ENCODE data around the gene UBXN7. TPM values are rescaled to one million over a fixed set of nuclear protein-coding genes. Genes with fewer than 3 reads are reported as not detected.

Gene UBXN7
- total and polyA plus RNA-seq, 9 of the 15 experiments (the other 6 are each of a cell fraction or from before 2014, with no cell fraction given), result 3.5 to 44.6 (median 13.4) TPM

DNA sequence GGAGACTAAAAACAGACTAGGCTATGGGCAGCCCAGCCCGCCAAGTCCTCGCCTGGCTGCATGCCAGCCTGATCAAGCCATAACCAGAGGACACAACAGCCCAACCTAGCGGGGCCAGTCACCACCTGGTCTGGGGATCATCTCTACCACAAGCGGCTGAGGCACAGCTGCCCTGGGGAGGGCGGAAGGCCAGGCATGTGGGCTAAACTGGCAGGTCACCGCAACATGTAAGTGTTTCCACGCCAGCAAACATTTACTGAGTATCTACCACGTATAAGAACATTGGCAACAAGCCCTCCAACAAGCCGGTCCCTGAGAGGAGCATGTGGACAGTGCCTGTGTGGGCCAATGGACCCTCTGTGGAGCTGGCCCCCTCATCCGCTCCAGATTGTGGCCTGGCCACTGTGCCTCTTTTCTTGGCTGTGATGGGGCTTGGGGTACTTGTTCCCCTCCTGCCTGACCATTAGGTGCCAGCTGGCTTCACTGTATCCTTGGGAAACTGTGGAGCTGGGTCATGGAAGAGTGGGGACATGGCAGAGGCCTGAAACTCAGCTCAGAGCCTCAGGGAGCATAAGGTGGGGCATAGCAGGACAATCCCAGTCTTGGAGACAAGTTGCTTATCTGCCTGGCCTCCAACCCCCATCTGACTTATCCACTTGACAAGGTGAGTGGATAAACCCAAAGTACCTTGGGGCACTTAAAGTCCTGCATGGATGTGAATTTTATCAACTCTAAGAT is 9.0 kb downstream of the UBXN7 start (continued):
- TF ChIP-seq, protein P1, sequence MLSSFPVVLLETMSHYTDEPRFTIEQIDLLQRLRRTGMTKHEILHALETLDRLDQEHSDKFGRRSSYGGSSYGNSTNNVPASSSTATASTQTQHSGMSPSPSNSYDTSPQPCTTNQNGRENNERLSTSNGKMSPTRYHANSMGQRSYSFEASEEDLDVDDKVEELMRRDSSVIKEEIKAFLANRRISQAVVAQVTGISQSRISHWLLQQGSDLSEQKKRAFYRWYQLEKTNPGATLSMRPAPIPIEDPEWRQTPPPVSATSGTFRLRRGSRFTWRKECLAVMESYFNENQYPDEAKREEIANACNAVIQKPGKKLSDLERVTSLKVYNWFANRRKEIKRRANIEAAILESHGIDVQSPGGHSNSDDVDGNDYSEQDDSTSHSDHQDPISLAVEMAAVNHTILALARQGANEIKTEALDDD (IDR thresholded peaks at IDR 0.05), result peak; percentile 65; the same call in 1 of the 2 replicates
- TF ChIP-seq KDM1A (IDR thresholded peaks at IDR 0.05) (no peak), ZFP1 (CRISPR knock-in tag; IDR thresholded peaks at IDR 0.05) (no peak), TRIM24 (IDR thresholded peaks at IDR 0.05) (no peak), HMG20B (CRISPR knock-in tag; IDR thresholded peaks at IDR 0.05) (no peak), POLR2AphosphoS5 (IDR thresholded peaks at IDR 0.05; ENCODE audit: control insufficient read depth, insufficient read depth, low read depth, low read length) (0 out of 2 replicates have a peak, but pooled peaks have one; percentile 13), RAD51 (IDR thresholded peaks at IDR 0.05; ENCODE audit: borderline replicate concordance, low read depth) (no peak), ZNF668 (CRISPR knock-in tag; IDR thresholded peaks at IDR 0.05) (no peak), L3MBTL2 (IDR thresholded peaks at IDR 0.05) (no peak), CC2D1A (IDR thresholded peaks at IDR 0.05) (no peak), SRSF3 (IDR thresholded peaks at IDR 0.05; ENCODE audit: insufficient read depth, low read length) (no peak)
- TF ChIP-seq, protein P2, sequence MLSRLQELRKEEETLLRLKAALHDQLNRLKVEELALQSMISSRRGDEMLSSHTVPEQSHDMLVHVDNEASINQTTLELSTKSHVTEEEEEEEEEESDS (CRISPR knock-in tag; IDR thresholded peaks at IDR 0.05), result no peak
- TF ChIP-seq, protein P3, sequence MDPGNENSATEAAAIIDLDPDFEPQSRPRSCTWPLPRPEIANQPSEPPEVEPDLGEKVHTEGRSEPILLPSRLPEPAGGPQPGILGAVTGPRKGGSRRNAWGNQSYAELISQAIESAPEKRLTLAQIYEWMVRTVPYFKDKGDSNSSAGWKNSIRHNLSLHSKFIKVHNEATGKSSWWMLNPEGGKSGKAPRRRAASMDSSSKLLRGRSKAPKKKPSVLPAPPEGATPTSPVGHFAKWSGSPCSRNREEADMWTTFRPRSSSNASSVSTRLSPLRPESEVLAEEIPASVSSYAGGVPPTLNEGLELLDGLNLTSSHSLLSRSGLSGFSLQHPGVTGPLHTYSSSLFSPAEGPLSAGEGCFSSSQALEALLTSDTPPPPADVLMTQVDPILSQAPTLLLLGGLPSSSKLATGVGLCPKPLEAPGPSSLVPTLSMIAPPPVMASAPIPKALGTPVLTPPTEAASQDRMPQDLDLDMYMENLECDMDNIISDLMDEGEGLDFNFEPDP (CRISPR knock-in tag; IDR thresholded peaks at IDR 0.05), result no peak
- TF ChIP-seq, protein P4, sequence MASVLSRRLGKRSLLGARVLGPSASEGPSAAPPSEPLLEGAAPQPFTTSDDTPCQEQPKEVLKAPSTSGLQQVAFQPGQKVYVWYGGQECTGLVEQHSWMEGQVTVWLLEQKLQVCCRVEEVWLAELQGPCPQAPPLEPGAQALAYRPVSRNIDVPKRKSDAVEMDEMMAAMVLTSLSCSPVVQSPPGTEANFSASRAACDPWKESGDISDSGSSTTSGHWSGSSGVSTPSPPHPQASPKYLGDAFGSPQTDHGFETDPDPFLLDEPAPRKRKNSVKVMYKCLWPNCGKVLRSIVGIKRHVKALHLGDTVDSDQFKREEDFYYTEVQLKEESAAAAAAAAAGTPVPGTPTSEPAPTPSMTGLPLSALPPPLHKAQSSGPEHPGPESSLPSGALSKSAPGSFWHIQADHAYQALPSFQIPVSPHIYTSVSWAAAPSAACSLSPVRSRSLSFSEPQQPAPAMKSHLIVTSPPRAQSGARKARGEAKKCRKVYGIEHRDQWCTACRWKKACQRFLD (CRISPR knock-in tag; IDR thresholded peaks at IDR 0.05), result no peak
- TF ChIP-seq, protein P5, sequence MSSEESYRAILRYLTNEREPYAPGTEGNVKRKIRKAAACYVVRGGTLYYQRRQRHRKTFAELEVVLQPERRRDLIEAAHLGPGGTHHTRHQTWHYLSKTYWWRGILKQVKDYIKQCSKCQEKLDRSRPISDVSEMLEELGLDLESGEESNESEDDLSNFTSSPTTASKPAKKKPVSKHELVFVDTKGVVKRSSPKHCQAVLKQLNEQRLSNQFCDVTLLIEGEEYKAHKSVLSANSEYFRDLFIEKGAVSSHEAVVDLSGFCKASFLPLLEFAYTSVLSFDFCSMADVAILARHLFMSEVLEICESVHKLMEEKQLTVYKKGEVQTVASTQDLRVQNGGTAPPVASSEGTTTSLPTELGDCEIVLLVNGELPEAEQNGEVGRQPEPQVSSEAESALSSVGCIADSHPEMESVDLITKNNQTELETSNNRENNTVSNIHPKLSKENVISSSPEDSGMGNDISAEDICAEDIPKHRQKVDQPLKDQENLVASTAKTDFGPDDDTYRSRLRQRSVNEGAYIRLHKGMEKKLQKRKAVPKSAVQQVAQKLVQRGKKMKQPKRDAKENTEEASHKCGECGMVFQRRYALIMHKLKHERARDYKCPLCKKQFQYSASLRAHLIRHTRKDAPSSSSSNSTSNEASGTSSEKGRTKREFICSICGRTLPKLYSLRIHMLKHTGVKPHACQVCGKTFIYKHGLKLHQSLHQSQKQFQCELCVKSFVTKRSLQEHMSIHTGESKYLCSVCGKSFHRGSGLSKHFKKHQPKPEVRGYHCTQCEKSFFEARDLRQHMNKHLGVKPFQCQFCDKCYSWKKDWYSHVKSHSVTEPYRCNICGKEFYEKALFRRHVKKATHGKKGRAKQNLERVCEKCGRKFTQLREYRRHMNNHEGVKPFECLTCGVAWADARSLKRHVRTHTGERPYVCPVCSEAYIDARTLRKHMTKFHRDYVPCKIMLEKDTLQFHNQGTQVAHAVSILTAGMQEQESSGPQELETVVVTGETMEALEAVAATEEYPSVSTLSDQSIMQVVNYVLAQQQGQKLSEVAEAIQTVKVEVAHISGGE (CRISPR knock-in tag; IDR thresholded peaks at IDR 0.05), result no peak
- TF ChIP-seq, protein P6, sequence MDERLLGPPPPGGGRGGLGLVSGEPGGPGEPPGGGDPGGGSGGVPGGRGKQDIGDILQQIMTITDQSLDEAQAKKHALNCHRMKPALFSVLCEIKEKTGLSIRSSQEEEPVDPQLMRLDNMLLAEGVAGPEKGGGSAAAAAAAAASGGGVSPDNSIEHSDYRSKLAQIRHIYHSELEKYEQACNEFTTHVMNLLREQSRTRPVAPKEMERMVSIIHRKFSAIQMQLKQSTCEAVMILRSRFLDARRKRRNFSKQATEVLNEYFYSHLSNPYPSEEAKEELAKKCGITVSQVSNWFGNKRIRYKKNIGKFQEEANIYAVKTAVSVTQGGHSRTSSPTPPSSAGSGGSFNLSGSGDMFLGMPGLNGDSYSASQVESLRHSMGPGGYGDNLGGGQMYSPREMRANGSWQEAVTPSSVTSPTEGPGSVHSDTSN (CRISPR knock-in tag; IDR thresholded peaks at IDR 0.05; ENCODE audit: low read depth), result no peak
- TF ChIP-seq, protein P6 (tag; conservative IDR thresholded peaks at IDR 0.05; ENCODE audit: low read depth), result no peak

Data from K562 (cell line).